Measurements from ENCODE around the gene TRIM10. TPM values are rescaled to one million over a fixed set of nuclear protein-coding genes. Genes with fewer than 3 reads are reported as not detected.

TRIM10 gene
- total RNA-seq, 4 donors from 2014 or later = not detected

GRCh38 chr6:30204116-30204515, 43.1 kb upstream of the TRIM10 start:
- WGBS, 2 donors = 100% methylated on average over 1 of the region's 1 CpG
- peaks cover 30 to 43% of the 10 kb centered on the region in 2 donors for H3K4me1 ChIP-seq
- no peak overlapping the region for H3K4me3 ChIP-seq (replicated peaks in 1 of 3)
- no peak for DNase-seq
- no peak for TF ChIP-seq POLR2A (IDR thresholded peaks at IDR 0.05)
- TF ChIP-seq, protein P1, sequence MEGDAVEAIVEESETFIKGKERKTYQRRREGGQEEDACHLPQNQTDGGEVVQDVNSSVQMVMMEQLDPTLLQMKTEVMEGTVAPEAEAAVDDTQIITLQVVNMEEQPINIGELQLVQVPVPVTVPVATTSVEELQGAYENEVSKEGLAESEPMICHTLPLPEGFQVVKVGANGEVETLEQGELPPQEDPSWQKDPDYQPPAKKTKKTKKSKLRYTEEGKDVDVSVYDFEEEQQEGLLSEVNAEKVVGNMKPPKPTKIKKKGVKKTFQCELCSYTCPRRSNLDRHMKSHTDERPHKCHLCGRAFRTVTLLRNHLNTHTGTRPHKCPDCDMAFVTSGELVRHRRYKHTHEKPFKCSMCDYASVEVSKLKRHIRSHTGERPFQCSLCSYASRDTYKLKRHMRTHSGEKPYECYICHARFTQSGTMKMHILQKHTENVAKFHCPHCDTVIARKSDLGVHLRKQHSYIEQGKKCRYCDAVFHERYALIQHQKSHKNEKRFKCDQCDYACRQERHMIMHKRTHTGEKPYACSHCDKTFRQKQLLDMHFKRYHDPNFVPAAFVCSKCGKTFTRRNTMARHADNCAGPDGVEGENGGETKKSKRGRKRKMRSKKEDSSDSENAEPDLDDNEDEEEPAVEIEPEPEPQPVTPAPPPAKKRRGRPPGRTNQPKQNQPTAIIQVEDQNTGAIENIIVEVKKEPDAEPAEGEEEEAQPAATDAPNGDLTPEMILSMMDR (IDR thresholded peaks at IDR 0.05) = no peak
- H3K27ac ChIP-seq = no peak overlapping the region
- H3K27me3 ChIP-seq = no peaks in the 10 kb centered on the region
- no peaks in the 10 kb centered on the region for H3K9me3 ChIP-seq
- intact Hi-C loops (cut with DNase I) = no loop called here
- H3K36me3 ChIP-seq = peaks cover 4 to 6% of the 10 kb centered on the region in 2 donors

- intact Hi-C loops (cut with DNase I) = no loop called here
- Histone ChIP-seq H3K27ac (no peak overlapping the region), H3K36me3 (peaks cover 19 to 20% of the 10 kb centered on the region in 2 donors), H3K4me1 (peaks cover 18 to 27% of the 10 kb centered on the region in 2 donors), H3K4me3 (replicated peaks in 1 of 3) (no peak overlapping the region), H3K27me3 (no peaks in the 10 kb centered on the region), H3K9me3 (no peaks in the 10 kb centered on the region)
- 93 to 97% methylated on average over 4 of the region's 4 CpGs for WGBS, 2 donors
- no peak for DNase-seq
- no peak for TF ChIP-seq POLR2A (IDR thresholded peaks at IDR 0.05)
- TF ChIP-seq, protein P1 (IDR thresholded peaks at IDR 0.05) = no peak
Observed at GRCh38 chr6:30202366-30202765, 41.4 kb upstream of the TRIM10 start.

GRCh38 chr6:30200551-30201281, 39.7 kb upstream of the TRIM10 start:
- intact Hi-C loops (cut with DNase I) = no loop called here
- 73 to 81% methylated on average over 5 to 6 of the region's 6 CpGs for WGBS, 2 donors
- no peak for DNase-seq
- TF ChIP-seq POLR2A (IDR thresholded peaks at IDR 0.05) = no peak
- TF ChIP-seq, protein P1 (IDR thresholded peaks at IDR 0.05) = no peak
- Histone ChIP-seq H3K4me1 (peaks cover 6 to 13% of the 10 kb centered on the region in 2 donors), H3K36me3 (peaks cover 33 to 35% of the 10 kb centered on the region in 2 donors), H3K27me3 (no peaks in the 10 kb centered on the region), H3K4me3 (replicated peaks in 1 of 3) (no peak overlapping the region), H3K27ac (no peak overlapping the region), H3K9me3 (no peaks in the 10 kb centered on the region)

DNA sequence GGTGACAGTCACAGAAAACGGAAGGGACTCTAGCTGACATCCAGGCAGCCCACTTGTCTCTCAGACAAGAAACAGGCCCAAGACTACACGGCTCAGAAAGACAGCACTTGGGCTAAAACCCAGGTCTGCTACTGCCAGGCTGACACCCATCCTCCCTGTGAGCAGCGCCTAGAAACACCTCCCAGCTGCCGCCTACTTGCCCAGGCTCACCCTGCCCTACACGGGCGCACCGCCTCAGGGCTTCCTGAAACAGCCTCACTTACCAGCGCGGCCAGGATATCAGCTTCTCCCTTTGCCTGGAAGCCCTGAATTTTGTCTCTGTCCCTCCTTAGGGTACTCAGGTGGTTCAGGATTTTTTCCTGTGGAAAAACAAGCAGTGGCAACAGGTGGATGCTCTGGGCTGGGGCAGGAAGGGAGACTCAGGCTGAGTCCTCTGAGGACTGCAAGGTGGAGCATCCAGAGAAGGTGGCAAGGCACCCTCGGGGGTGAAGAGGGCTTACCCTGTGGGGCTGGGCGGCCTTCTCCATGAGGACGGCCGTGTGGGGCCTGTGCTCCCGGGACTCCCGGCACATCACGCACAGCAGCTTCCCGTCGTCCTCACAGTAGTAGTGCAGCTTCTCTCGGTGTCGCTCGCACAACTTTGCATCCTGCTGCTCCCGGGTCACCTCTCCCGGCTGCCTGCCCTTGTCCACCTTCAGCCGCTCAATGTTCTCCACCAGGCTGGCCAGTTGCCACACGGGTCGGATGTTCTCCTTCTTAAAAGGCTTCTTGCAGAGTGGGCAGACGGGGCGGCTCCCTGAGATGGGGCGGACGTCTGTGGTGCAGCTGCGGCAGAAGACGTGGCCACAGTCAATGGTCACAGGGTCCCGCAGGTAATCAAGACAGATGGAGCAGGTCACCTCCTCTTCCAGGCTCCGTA, 37.4 kb upstream of the TRIM10 start:
- no peak for DNase-seq
- Histone ChIP-seq H3K27me3 (no peaks in the 10 kb centered on the region), H3K27ac (no peak overlapping the region), H3K36me3 (peaks cover 38 to 48% of the 10 kb centered on the region in 2 donors), H3K4me1 (peaks cover 6 to 13% of the 10 kb centered on the region in 2 donors), H3K9me3 (no peaks in the 10 kb centered on the region), H3K4me3 (replicated peaks in 1 of 3) (no peak overlapping the region)
- TF ChIP-seq, protein P1 (IDR thresholded peaks at IDR 0.05) = no peak
- TF ChIP-seq POLR2A (IDR thresholded peaks at IDR 0.05) = no peak
- 93 to 94% methylated on average over 32 to 34 of the region's 34 CpGs for WGBS, 2 donors
- intact Hi-C loops (cut with DNase I) = no loop called here
